Stimulated activated CD4-positive, alpha-beta T cell treated with anti-CD3 and anti-CD28 coated beads, Interleukin-15, amount 100 ng/mL, for 48 hours (primary cell): ENCODE results near the gene OR10A3.
"Not testable (repeated sequence)": the region's sequence is repeated elsewhere in the genome, so short reads cannot be mapped to it uniquely, and the experiment has no call there.

Experiments
- DNase-seq, 2 donors: peaks; one replicate each; pipeline ENCODE4 v3.0.0-alpha.2; 2020; ENCODE audit warnings: low read depth in 2 of 2

The OR10A3 gene

DNA sequence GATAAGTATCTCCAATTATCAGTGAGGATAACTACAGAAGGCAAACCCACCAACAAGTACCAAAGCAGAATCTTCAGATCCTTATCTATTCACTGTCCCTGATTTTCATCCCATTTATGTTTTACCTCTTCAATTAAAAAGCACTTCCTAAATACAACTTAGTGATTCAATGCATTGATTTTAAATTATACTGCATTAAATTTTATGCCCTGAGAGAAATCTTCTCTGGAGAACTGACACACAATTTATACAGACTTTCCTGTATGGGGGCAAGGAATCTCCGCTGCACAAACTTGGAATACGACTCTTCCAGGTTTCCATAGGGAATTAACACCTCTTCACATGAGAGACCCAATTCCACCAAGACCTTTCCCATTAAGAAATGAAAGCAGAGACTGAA is at the start of gene OR10A3:
OR10A3 (minus strand) TSS at position 101 of the 400 bp plus-strand sequence. CDS start 2,188 bp downstream, outside the sequence.
- DNase-seq = no peak

GRCh38 chr11:7987560-7987883 is 46.0 kb upstream of the OR10A3 start:
- DNase-seq = not testable (repeated sequence)

DNA sequence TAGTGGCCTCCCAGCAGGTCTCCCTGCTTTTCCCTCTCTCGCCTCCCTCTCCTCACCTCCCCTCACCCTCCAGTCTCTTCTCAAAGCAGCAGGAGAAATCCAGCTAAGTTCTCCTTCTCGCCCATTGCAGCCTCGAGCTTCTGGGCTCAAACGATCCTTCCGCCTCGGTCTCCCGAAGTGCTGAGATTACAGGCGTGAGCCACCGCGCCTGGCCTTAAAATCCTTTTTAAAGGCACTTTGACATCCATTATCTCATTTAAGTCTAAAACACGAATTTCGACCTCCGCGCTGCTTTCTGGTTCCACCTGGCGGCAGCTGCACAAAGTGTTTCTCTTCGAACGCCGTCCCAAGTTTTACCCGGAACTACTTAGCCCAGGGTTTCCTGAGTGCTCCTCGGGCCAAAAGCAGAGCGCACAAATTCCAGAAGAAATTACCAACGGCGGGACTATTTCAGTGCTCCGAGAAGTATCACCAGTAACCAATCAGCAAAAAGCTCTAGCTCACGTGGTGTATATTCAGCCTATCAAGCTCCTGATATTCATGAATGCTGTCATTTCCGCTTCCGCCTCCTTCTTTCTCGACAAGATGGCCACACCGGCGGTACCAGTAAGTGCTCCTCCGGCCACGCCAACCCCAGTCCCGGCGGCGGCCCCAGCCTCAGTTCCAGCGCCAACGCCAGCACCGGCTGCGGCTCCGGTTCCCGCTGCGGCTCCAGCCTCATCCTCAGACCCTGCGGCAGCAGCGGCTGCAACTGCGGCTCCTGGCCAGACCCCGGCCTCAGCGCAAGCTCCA is 45.5 kb upstream of the OR10A3 start, which contains the start of gene EIF3F:
EIF3F (plus strand) TSS at position 570 of the 792 bp plus-strand sequence; CDS start at position 586, 16 bp downstream.
- DNase-seq = peak; percentile 78 to 82

DNA sequence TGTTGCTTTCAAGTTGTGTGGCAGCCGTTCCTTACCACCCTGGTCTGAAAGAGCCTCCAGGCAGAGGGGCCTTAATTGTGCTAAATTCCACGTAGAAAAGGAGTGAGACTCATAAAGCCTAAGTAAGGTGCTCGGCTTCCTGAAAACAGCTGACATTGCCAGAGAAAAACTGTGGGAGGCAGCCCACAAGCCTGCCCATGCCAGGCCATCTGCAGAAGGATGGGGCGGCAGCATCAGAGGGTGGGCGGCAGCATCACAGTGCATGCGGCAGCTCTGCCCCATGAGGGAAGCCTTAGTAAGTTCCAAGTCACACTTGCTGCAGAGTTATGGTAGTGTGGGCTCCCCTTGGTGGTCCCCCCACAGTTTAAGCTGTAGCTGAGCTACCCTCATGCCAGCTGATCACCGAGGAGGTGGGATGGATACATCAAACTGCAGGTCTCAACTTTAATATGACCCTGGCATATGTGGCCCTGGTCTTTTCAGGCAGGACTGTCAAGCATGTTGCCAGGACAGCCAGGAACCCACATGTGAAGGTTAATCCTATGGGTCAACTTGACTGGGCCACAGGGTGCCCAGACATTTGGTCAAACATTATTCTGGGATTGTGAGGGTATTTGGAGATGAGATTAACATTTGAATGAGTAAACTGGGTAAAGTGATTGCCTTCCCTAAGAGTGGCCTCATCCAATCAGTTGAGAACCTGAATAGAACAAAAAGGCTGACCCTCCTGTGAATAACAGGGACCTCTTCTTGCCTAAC is 42.5 kb upstream of the OR10A3 start:
- no peak for DNase-seq

- no peak for DNase-seq
Observed at GRCh38 chr11:7982582-7983119, 41.1 kb upstream of the OR10A3 start.

GRCh38 chr11:7981619-7982157 is 40.2 kb upstream of the OR10A3 start:
- no peak for DNase-seq

DNA sequence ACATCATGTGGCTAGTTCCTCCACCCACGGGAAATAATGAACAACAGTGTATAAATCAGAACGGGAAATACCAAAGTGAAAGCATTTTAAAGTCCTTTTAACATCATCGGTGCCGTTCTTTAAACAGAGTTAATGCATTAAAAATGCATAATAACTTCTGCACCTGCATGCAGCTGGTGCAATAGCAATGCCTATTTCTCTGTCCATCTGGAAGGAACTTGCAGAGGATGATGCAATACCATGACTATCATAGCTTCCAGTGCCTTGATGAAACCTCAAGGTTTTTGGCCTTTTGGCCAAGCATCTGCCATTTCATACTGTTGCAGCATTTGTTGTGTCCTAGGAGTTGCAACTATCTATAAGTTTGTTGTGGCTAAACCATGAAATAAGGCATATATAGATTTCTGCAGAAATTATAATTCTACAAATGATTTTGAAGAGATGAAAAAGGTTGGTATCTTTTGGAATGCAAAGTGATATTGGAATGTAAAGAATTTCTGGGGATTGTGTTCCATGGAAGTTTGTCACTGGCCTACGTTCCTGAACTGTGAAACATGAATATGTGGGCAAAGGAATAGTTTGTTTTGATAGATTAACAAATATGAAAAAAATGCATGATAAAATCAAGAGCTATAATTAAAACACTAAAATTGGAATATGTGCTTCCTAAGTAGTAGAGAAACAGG is 35.9 kb upstream of the OR10A3 start:
- DNase-seq = no peak

GRCh38 chr11:7974668-7975067 is 33.2 kb upstream of the OR10A3 start:
- no peak for DNase-seq

GRCh38 chr11:7973011-7973410 is 31.5 kb upstream of the OR10A3 start:
- no peak for DNase-seq

DNA sequence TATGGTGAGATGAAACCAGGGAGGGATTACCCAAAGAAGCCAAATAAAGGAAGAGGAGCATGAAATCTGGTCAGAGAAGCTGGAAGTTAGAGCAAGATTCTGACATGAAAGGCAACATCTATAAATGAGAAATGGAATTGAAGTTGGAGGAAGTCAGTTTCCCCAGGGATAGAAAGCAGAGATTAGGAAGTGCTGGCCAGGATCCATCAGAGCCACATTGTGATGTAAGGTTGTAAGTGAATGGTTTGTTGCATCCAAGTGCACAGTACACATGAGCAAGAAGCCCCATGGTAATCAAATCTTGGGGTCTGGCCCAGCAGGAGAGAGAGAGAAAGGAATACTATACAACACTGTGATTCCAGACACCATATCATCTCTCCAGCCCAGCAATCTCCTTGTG is 30.3 kb upstream of the OR10A3 start:
- no peak for DNase-seq

DNA sequence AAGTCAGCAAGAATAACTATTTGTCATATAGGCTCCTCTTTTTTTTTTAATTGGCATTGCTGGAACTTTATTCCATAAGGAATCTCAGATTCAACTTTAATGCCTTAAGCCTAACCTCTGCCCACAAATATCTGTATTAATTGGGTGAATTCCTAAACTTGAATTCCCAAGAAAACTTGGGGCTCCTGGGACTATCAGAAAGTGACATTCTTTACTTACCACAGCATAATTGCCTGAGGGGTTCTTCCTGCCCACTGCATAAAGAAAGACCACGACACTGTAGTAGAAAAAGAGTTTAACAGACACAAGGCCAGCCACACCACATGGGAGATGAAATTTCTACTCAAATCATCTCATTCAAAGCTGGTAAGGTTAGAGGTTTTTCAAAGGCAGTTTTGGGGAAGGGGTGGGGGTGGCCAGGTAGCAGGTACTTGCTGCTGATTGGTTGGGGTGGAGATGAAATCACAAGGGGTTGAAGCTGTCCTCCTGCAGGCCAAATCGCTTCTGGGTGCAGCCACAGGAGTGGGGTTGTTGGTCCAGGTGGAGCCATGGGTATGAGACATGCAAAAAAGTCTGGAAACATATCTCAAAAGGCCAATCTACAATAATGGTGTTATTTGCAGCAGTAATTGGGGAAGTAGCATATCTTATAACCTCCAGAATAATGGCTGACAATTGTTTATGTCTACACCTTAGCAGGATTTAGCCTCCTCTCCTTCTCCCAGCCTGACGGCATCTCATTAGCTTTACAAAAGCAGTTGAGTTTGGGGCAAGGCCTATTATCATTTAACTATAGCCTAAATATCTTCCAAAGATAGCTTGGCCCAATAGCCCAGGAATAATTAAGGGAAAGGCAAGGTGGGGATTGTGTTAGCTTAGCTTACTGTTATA is 28.5 kb upstream of the OR10A3 start:
- no peak for DNase-seq

GRCh38 chr11:7968686-7969085 is 27.2 kb upstream of the OR10A3 start:
- no peak for DNase-seq

- DNase-seq = no peak
Observed at GRCh38 chr11:7967826-7968225, 26.3 kb upstream of the OR10A3 start.

GRCh38 chr11:7967097-7967496 is 25.6 kb upstream of the OR10A3 start:
- DNase-seq = no peak

DNA sequence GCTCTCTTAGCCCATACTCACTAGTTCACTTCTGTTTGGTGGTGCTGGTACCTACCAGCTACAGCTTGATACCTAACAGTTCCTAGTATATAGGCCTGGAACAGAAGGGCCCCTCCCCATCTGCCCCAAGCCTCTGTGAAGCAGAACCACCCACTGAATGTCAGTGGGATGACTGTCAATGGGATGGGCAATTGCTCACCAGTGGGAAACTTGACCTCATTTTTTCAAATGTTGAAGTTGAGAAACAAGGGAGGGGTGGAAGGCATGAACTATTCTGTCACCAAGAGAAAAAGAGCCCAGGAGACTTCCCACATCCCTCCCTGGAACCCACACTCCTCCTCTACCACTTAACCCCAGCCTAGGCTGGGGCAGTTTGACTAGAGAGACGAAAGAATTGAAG is 23.9 kb upstream of the OR10A3 start, which contains the start of gene NLRP10:
NLRP10 (minus strand) TSS at position 62 of the 400 bp plus-strand sequence. CDS start 1,952 bp downstream, outside the sequence.
- DNase-seq = no peak

DNA sequence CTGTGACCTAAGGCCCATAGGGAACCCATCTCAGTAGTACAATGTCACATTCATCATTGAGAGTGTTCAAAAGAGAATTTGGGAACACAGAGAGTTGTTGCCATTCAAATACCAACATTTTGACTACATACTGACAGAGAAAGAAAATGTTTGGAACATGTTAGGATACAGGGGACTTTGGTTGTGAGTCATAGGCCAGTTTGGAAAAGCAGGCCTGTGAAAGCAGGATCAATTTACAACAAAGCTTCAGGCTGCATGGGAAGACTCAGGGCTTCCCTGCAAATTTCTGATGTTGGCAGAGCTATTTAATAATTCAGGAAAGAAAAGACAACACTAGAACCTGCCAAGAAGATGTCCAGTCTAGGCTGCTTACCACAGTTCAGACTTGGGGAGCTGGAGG is 23.4 kb upstream of the OR10A3 start:
- no peak for DNase-seq

DNA sequence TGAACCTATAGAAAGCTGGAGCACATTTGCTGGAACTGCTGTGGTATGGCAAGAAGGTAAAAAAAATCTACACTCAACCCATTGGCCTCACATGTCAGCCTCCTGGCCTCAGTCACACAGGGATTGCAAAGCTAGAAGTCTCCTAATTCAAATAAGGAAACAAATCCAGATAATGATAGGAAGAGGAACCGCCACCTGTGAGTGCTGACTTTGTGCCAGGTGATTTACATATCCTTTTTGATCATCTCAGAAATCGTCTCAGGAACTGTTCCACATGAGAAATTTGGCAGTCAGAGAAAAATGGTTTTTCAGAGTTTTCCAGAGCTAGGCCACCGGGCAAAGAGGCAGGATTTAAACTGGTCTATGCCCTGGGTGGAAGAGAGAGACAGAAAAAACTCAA is 22.8 kb upstream of the OR10A3 start:
- DNase-seq = no peak

DNA sequence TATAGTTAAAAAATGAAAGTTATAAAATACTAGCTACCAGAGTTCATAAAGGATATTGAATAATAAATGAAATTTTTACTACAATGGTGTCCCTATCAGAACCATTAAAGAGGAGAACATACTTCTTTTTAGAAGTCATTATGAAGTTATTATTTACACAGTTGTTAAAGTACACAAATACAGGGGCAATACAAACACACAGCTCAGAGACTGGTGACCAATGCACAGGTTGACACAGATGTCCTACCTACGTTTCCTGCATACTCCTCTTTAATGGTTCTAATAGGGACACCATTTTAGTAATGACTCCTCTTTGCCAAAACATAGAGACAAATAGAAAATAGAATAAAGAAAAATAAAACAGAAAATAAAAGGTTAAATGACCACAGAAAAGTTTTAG is 13.7 kb upstream of the OR10A3 start:
- no peak for DNase-seq

GRCh38 chr11:7949934-7950333 is 8.4 kb upstream of the OR10A3 start:
- DNase-seq = no peak

DNA sequence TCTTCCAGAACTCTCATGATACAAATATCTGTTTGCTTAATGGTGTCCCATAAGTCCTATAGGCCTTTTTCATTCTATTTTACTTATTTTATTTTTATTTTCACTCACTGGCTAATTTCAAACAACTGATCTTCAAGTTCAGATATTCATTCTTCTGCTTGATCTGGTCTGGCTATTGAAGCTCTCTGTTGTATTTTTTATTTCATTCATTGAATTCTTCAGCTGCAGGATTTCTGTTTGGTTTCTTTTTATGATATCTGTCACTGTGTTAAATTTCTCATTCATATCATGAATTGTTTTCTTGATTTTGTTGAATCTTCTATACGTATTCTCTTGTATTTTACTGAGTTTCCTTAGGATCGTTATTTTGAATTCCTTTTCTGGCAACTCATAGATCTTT is 2.6 kb upstream of the OR10A3 start:
- no peak for DNase-seq

- DNase-seq = no peak
Observed at GRCh38 chr11:7941146-7941545, 362 bp downstream of the OR10A3 start.
